Measurements from ENCODE around the gene PLCXD3.

The PLCXD3 gene

GRCh38 chr5:41408676-41409443, 101.5 kb downstream of the PLCXD3 start:
- Histone ChIP-seq H3K4me3 (IDR thresholded peaks at IDR 0.05; ENCODE audit: insufficient read depth, low read depth, low read length) (no peak overlapping the region), H4K20me1 (ENCODE audit: insufficient read depth) (no peaks in the 10 kb centered on the region), H3K27ac (no peak overlapping the region), H3K4me2 (no peak overlapping the region), H3K27me3 (ENCODE audit: insufficient read depth, low read depth) (no peaks in the 10 kb centered on the region), H2AFZ (ENCODE audit: low read depth) (no peak overlapping the region), H3K36me3 (ENCODE audit: insufficient read depth) (no peaks in the 10 kb centered on the region), H3K79me2 (ENCODE audit: insufficient read depth, low read depth) (no peaks in the 10 kb centered on the region), H3K9ac (no peak overlapping the region), H3K4me1 (ENCODE audit: low read depth, poor library complexity, severe bottlenecking) (no peaks in the 10 kb centered on the region)
- no peak for TF ChIP-seq CTCF (conservative IDR thresholded peaks at IDR 0.05; ENCODE audit: low read depth, low read length)

- H3K27ac ChIP-seq, result no peak overlapping the region
- H3K4me2 ChIP-seq, result no peak overlapping the region
- no peaks in the 10 kb centered on the region for H3K4me1 ChIP-seq (ENCODE audit: low read depth, poor library complexity, severe bottlenecking)
- no peaks in the 10 kb centered on the region for H4K20me1 ChIP-seq (ENCODE audit: insufficient read depth)
- no peaks in the 10 kb centered on the region for H3K27me3 ChIP-seq (ENCODE audit: insufficient read depth, low read depth)
- H2AFZ ChIP-seq (ENCODE audit: low read depth), result no peak overlapping the region
- TF ChIP-seq CTCF (conservative IDR thresholded peaks at IDR 0.05; ENCODE audit: low read depth, low read length), result no peak
- H3K79me2 ChIP-seq (ENCODE audit: insufficient read depth, low read depth), result no peaks in the 10 kb centered on the region
- no peaks in the 10 kb centered on the region for H3K36me3 ChIP-seq (ENCODE audit: insufficient read depth)
- H3K4me3 ChIP-seq (IDR thresholded peaks at IDR 0.05; ENCODE audit: insufficient read depth, low read depth, low read length), result no peak overlapping the region
- no peak overlapping the region for H3K9ac ChIP-seq
Measured at GRCh38 chr5:41406936-41407335, 103.5 kb downstream of the PLCXD3 start.

GRCh38 chr5:41406424-41406823, 104.0 kb downstream of the PLCXD3 start:
- no peak overlapping the region for H3K4me2 ChIP-seq
- no peaks in the 10 kb centered on the region for H3K79me2 ChIP-seq (ENCODE audit: insufficient read depth, low read depth)
- H3K4me1 ChIP-seq (ENCODE audit: low read depth, poor library complexity, severe bottlenecking), result no peaks in the 10 kb centered on the region
- H4K20me1 ChIP-seq (ENCODE audit: insufficient read depth), result no peaks in the 10 kb centered on the region
- TF ChIP-seq CTCF (conservative IDR thresholded peaks at IDR 0.05; ENCODE audit: low read depth, low read length), result no peak
- H3K36me3 ChIP-seq (ENCODE audit: insufficient read depth), result no peaks in the 10 kb centered on the region
- no peak overlapping the region for H2AFZ ChIP-seq (ENCODE audit: low read depth)
- H3K27ac ChIP-seq, result no peak overlapping the region
- H3K27me3 ChIP-seq (ENCODE audit: insufficient read depth, low read depth), result no peaks in the 10 kb centered on the region
- no peak overlapping the region for H3K4me3 ChIP-seq (IDR thresholded peaks at IDR 0.05; ENCODE audit: insufficient read depth, low read depth, low read length)
- no peak overlapping the region for H3K9ac ChIP-seq

GRCh38 chr5:41404757-41405156, 105.6 kb downstream of the PLCXD3 start:
- no peaks in the 10 kb centered on the region for H3K79me2 ChIP-seq (ENCODE audit: insufficient read depth, low read depth)
- no peak overlapping the region for H2AFZ ChIP-seq (ENCODE audit: low read depth)
- no peaks in the 10 kb centered on the region for H4K20me1 ChIP-seq (ENCODE audit: insufficient read depth)
- no peak for TF ChIP-seq CTCF (conservative IDR thresholded peaks at IDR 0.05; ENCODE audit: low read depth, low read length)
- H3K27me3 ChIP-seq (ENCODE audit: insufficient read depth, low read depth), result no peaks in the 10 kb centered on the region
- H3K27ac ChIP-seq, result no peak overlapping the region
- H3K9ac ChIP-seq, result no peak overlapping the region
- H3K4me3 ChIP-seq (IDR thresholded peaks at IDR 0.05; ENCODE audit: insufficient read depth, low read depth, low read length), result no peak overlapping the region
- H3K4me1 ChIP-seq (ENCODE audit: low read depth, poor library complexity, severe bottlenecking), result no peaks in the 10 kb centered on the region
- H3K36me3 ChIP-seq (ENCODE audit: insufficient read depth), result no peaks in the 10 kb centered on the region
- no peak overlapping the region for H3K4me2 ChIP-seq

Data from KMS-11 (cell line).